KMS-11 (cell line): Measurements from ENCODE around the gene RNF175.

Source experiments
- H2AFZ ChIP-seq: fragments of 200-600 bp; sonication (generic); 2 replicates; pipeline ENCODE4 v1.6.1; 2016; ENCODE audit warnings: antibody characterized with exemption, mixed run types, low read depth
- H3K27ac ChIP-seq: fragments of 200-600 bp; sonication (generic); 2 replicates; pipeline ENCODE4 v1.6.1; 2016; ENCODE audit warnings: mild to moderate bottlenecking, mixed run types
- H3K27me3 ChIP-seq: fragments of 200-600 bp; sonication (generic); 2 replicates; pipeline ENCODE4 v1.6.1; 2017; ENCODE audit warnings: mild to moderate bottlenecking, low read depth, mixed run types, moderate library complexity; ENCODE audit not compliant: insufficient read depth
- H3K36me3 ChIP-seq: fragments of 200-600 bp; sonication (generic); 2 replicates; pipeline ENCODE4 v1.6.1; 2017; ENCODE audit warnings: mild to moderate bottlenecking, mixed run types; ENCODE audit not compliant: insufficient read depth
- H3K4me1 ChIP-seq: fragments of 200-600 bp; sonication (generic); 2 replicates; pipeline ENCODE4 v1.6.1; 2016; ENCODE audit warnings: mild to moderate bottlenecking, low read depth, mixed run types; ENCODE audit not compliant: poor library complexity, severe bottlenecking
- H3K4me2 ChIP-seq: fragments of 200-600 bp; sonication (generic); 2 replicates; pipeline ENCODE4 v1.7.0; 2016; ENCODE audit warnings: mild to moderate bottlenecking, mixed run types
- H3K4me3 ChIP-seq: fragments of 200-600 bp; sonication (generic); IDR thresholded peaks from 2 replicates; pipeline ENCODE4 v1.6.1; 2017; ENCODE audit warnings: low read depth, low read length, mixed read lengths; ENCODE audit not compliant: insufficient read depth
- H3K79me2 ChIP-seq: fragments of 200-600 bp; sonication (generic); 2 replicates; pipeline ENCODE4 v1.6.1; 2016; ENCODE audit warnings: low read depth, mixed run types; ENCODE audit not compliant: insufficient read depth
- H3K9ac ChIP-seq: fragments of 200-600 bp; sonication (generic); 2 replicates; pipeline ENCODE4 v1.6.1; 2016; ENCODE audit warnings: mild to moderate bottlenecking, mixed run types
- H4K20me1 ChIP-seq: fragments of 200-600 bp; sonication (generic); 2 replicates; pipeline ENCODE4 v1.6.1; 2016; ENCODE audit warnings: mild to moderate bottlenecking, mixed run types; ENCODE audit not compliant: insufficient read depth
- TF ChIP-seq, protein P1 (sequence below): fragments of 200-600 bp; sonication (generic); conservative IDR thresholded peaks from 2 replicates; pipeline ENCODE4 v1.6.1; 2017; ENCODE audit warnings: low read depth, mild to moderate bottlenecking, antibody characterized with exemption, low read length, moderate library complexity, mixed read lengths

Gene RNF175

DNA sequence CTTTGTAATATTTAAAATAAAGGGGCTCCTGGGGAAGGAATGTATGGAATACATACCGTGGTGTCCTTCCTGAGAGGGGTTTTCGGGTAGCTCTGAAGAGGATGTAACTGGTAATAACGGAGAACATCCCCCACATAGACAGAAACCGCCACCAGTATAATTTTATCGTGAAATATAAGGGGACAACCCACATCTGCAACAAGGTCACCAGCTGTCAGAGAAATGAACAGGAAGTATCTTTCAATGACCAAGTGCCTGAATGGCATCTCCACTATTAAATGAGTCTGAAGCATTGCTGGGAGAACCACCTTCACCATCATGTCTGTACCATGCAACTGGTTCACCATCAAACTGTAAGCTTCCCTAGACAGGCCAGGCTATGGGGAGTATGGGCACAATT lies 31.7 kb downstream of the RNF175 start:
- peaks cover 33% of the 10 kb centered on the region for H3K4me1 ChIP-seq
- TF ChIP-seq, protein P1, sequence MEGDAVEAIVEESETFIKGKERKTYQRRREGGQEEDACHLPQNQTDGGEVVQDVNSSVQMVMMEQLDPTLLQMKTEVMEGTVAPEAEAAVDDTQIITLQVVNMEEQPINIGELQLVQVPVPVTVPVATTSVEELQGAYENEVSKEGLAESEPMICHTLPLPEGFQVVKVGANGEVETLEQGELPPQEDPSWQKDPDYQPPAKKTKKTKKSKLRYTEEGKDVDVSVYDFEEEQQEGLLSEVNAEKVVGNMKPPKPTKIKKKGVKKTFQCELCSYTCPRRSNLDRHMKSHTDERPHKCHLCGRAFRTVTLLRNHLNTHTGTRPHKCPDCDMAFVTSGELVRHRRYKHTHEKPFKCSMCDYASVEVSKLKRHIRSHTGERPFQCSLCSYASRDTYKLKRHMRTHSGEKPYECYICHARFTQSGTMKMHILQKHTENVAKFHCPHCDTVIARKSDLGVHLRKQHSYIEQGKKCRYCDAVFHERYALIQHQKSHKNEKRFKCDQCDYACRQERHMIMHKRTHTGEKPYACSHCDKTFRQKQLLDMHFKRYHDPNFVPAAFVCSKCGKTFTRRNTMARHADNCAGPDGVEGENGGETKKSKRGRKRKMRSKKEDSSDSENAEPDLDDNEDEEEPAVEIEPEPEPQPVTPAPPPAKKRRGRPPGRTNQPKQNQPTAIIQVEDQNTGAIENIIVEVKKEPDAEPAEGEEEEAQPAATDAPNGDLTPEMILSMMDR, result no peak
- no peak overlapping the region for H3K27ac ChIP-seq
- no peaks in the 10 kb centered on the region for H3K36me3 ChIP-seq
- no peaks in the 10 kb centered on the region for H4K20me1 ChIP-seq
- no peak overlapping the region for H3K9ac ChIP-seq
- H3K4me3 ChIP-seq, result no peak overlapping the region
- no peaks in the 10 kb centered on the region for H3K27me3 ChIP-seq
- H2AFZ ChIP-seq, result no peak overlapping the region
- H3K79me2 ChIP-seq, result no peaks in the 10 kb centered on the region
- no peak overlapping the region for H3K4me2 ChIP-seq

DNA sequence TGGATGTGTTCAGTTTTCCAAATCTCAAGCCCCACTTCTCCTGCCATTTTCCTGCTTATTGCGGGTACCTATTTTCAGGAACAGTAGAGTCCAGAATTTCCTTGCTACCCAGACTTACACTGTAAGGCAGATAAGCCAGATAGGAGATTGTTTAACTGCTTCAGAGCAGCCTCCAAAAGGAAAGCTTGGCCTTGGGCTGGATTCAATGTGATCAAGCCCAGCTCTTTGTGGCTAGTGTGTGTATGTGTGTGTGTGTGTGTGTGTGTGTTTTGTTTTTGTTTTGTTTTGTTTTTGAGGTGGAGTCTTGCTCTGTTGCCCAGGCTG lies 34.0 kb downstream of the RNF175 start:
- no peaks in the 10 kb centered on the region for H3K27me3 ChIP-seq
- no peak overlapping the region for H3K27ac ChIP-seq
- TF ChIP-seq, protein P1, result no peak
- no peaks in the 10 kb centered on the region for H3K36me3 ChIP-seq
- H3K9ac ChIP-seq, result no peak overlapping the region
- no peaks in the 10 kb centered on the region for H4K20me1 ChIP-seq
- no peak overlapping the region for H3K4me3 ChIP-seq
- H3K4me1 ChIP-seq, result peaks cover 15% of the 10 kb centered on the region
- no peak overlapping the region for H2AFZ ChIP-seq
- no peaks in the 10 kb centered on the region for H3K79me2 ChIP-seq
- no peak overlapping the region for H3K4me2 ChIP-seq

DNA sequence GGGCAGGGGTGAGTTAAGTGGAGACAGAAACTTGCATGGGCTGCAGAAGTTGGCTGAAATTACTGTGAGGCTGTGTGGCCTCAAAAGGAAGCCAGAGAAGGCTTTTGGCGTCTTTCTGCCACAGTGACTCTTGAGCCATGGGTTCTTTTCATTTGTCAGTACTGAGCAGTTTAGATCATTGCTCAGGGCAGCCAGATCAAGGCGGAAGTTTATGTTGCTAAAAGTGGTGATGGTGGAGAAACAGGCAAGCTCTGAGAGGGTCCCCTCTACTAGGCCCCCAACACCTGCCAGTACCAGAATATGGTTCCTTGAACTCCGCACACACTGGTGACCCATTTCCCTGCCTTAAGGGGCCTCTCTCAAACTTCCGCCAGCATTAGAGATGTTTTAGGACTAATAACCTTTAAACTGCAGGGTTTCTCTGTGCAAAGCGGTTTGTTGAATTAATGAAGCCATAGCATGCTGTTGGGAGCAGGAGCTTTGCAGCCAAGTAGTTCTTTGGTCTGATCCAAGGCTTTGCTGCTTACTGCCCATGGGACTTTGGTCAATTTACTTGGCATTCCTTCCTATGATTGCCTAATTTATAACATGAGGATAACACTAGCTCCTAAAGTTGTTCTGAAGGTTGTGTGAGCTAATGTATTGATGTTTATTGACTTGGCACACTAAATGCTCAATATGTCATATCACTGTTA lies 34.5 kb downstream of the RNF175 start:
- Histone ChIP-seq H3K36me3 (no peaks in the 10 kb centered on the region), H3K79me2 (no peaks in the 10 kb centered on the region), H3K4me3 (no peak overlapping the region), H3K27ac (no peak overlapping the region), H4K20me1 (no peaks in the 10 kb centered on the region), H3K4me1 (peaks cover 10% of the 10 kb centered on the region), H3K9ac (no peak overlapping the region), H3K27me3 (no peaks in the 10 kb centered on the region), H3K4me2 (no peak overlapping the region), H2AFZ (no peak overlapping the region)
- TF ChIP-seq, protein P1, result no peak

DNA sequence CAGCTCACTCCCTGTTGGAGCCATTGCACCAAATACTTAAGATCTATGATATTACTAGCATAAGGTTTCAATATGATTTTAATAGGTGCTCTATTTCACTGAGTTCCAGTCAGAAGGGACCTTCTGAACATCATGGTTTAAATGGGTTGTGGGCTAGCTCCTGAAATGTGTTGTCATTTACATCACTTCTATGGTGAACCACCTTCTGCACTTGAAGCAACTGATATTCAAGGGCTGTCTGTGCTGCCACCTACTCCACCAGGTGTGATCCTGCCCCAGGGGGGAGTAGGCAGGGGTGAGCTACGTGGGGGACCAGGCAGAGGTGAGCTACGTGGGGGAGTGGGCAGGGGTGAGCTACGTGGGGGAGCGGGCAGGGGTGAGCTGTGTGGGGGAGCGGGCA lies 35.2 kb downstream of the RNF175 start:
- TF ChIP-seq, protein P1, result no peak

More for the DNA sequence above, 35.2 kb downstream of the RNF175 start:
- Histone ChIP-seq H3K27me3 (no peaks in the 10 kb centered on the region), H3K4me2 (no peak overlapping the region), H2AFZ (no peak overlapping the region), H4K20me1 (no peaks in the 10 kb centered on the region), H3K27ac (no peak overlapping the region), H3K9ac (no peak overlapping the region), H3K36me3 (no peaks in the 10 kb centered on the region), H3K4me1 (peaks cover 4% of the 10 kb centered on the region), H3K79me2 (no peaks in the 10 kb centered on the region), H3K4me3 (no peak overlapping the region)
